Kidney (tissue), 14 donors: ENCODE measurements around the gene LRP1. TPM values are rescaled to one million over a fixed set of nuclear protein-coding genes. Genes with fewer than 3 reads are reported as not detected.
A peak's percentile ranks its signal among the peaks of the same experiment; 100 is the strongest.

Experiments
- DNase-seq, 5 donors: peaks; one replicate each; pipeline ENCODE4 v3.0.0-alpha.2; 2013 to 2020
- FAIRE-seq: peaks from 2 replicates; lab custom pipeline; 2012; peaks lifted over from hg19 to GRCh38; lab: Jason Lieb, UNC
- H3K27ac ChIP-seq, 2 donors: one replicate each; pipeline ENCODE4 v1.7.0; 2013; ENCODE audit warnings: low read depth in 2 of 2, low read length in 2 of 2, inconsistent platforms in 1 of 2
- H3K27me3 ChIP-seq: one replicate; pipeline ENCODE4 v1.7.1; 2013; ENCODE audit warnings: low read length, inconsistent platforms; ENCODE audit not compliant: control insufficient read depth, insufficient read depth
- H3K36me3 ChIP-seq, 3 donors: one replicate each; pipeline versions ENCODE4 v1.7.0 to v1.7.1; 2013; ENCODE audit warnings: low read length in 3 of 3, control low read depth in 1 of 3, inconsistent platforms in 1 of 3; ENCODE audit not compliant: insufficient read depth in 3 of 3, control insufficient read depth in 2 of 3
- H3K4me1 ChIP-seq, 3 donors: one replicate each; pipeline versions ENCODE4 v1.7.0 to v1.7.1; 2013; ENCODE audit warnings: low read length in 3 of 3, inconsistent platforms in 1 of 3, low read depth in 1 of 3; ENCODE audit not compliant: control insufficient read depth in 2 of 3, insufficient read depth in 2 of 3
- H3K4me3 ChIP-seq, 3 donors: one replicate each; pipeline versions ENCODE4 v1.7.0 to v1.8.1; 2013; ENCODE audit warnings: low read length in 3 of 3, control low read depth in 1 of 3, inconsistent platforms in 1 of 3
- H3K9ac ChIP-seq, 3 donors: one replicate each; pipeline versions ENCODE4 v1.7.0 to v1.7.1; 2013; ENCODE audit warnings: low read length in 3 of 3, control low read depth in 1 of 3, inconsistent platforms in 1 of 3
- H3K9me3 ChIP-seq, 3 donors: one replicate each; pipeline versions ENCODE4 v1.7.0 to v1.7.1; 2013; ENCODE audit warnings: low read length in 3 of 3, control low read depth in 1 of 3, inconsistent platforms in 1 of 3; ENCODE audit not compliant: control insufficient read depth in 2 of 3, insufficient read depth in 1 of 3
- intact Hi-C: fragments of 100-400 bp; cut with DNase I; formaldehyde crosslinking; loops from one replicate; pipeline ENCODE4 v1.11.1; 2022
- polyA plus RNA-seq: library from polyadenylated mRNA; stranded (reverse); fragments of 350-450 nt; fragmentation: Illumina TruSeq; extraction: RNeasy Lipid Tissue Mini Kit (QIAGEN cat#74804); gene quantifications from one replicate; pipeline ENCODE4 v1.2.3, GENCODE V29; 2014; ENCODE audit warnings: low read depth, low replicate concordance; ENCODE audit not compliant: insufficient read depth
- total RNA-seq: library from RNA; stranded (reverse); fragmentation: NEBNext Ultra II Directional; extraction: Animal tissue kit (Norgen Biotek cat#: 25700); gene quantifications from one replicate; pipeline ENCODE4 v1.2.1, GENCODE V29; 2021
- TF ChIP-seq, protein P1 (sequence below): IDR thresholded peaks from 3 replicates; pipeline ENCODE4 v1.5.1; 2012; ENCODE audit warnings: mild to moderate bottlenecking, moderate library complexity, borderline replicate concordance; ENCODE audit not compliant: insufficient read depth; ENCODE audit errors: extremely low read depth
- donor health status: control.
- donor health status: control.
- donor health status: control.
- donor health status: control.
- donor health status: control.
- donor health status: DM: yes; HTN: yes; CAD: no.
- donor health status: Normal renal cell carcinoma (clear cell type).

The LRP1 gene
- total and polyA plus RNA-seq, 2 donors from 2014 or later: 18.7 to 121 TPM

- H3K36me3 ChIP-seq: peaks cover 0 to 19% (median 2%) of the 10 kb centered on the region in 3 donors
- no peak for DNase-seq
- peak overlapping the region in 1 of 2 donors; percentile 41 for H3K27ac ChIP-seq
- TF ChIP-seq, protein P1, sequence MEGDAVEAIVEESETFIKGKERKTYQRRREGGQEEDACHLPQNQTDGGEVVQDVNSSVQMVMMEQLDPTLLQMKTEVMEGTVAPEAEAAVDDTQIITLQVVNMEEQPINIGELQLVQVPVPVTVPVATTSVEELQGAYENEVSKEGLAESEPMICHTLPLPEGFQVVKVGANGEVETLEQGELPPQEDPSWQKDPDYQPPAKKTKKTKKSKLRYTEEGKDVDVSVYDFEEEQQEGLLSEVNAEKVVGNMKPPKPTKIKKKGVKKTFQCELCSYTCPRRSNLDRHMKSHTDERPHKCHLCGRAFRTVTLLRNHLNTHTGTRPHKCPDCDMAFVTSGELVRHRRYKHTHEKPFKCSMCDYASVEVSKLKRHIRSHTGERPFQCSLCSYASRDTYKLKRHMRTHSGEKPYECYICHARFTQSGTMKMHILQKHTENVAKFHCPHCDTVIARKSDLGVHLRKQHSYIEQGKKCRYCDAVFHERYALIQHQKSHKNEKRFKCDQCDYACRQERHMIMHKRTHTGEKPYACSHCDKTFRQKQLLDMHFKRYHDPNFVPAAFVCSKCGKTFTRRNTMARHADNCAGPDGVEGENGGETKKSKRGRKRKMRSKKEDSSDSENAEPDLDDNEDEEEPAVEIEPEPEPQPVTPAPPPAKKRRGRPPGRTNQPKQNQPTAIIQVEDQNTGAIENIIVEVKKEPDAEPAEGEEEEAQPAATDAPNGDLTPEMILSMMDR: no peak
- peaks cover 0 to 18% (median 5%) of the 10 kb centered on the region in 3 donors for H3K4me1 ChIP-seq
- H3K27me3 ChIP-seq: no peaks in the 10 kb centered on the region
- intact Hi-C loops: no loop called here
- no peaks in the 10 kb centered on the region for H3K9me3 ChIP-seq
- H3K4me3 ChIP-seq: no peak overlapping the region
- H3K9ac ChIP-seq: no peak overlapping the region
- no peak for FAIRE-seq
Measured at GRCh38 chr12:57151741-57152630, 23.7 kb downstream of the LRP1 start.

DNA sequence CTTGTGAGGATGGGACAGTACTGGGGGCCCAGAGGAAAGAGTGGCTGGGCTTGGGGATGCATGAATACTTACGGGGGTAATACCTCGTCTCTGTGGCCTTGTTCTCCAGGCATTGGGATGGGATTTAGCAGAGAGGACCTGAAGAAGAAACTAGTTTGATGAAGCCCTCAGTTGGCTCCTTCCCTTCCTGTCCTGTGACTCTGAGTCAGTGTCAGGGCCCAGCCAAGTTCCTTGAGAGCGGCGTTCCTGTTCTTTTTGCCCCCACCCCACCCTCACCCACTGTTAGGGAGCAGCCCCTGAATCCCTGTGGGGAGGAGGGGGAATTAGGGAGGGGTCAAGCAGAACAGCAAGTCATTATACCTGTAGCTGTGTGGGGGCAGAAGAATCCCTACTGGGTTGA is 24.4 kb downstream of the LRP1 start:
- peak overlapping the region; percentile 43 to 59 for H3K27ac ChIP-seq
- FAIRE-seq (no peak), DNase-seq (no peak)
- H3K4me3 ChIP-seq: no peak overlapping the region
- H3K27me3 ChIP-seq: no peaks in the 10 kb centered on the region
- H3K9ac ChIP-seq: no peak overlapping the region
- no peaks in the 10 kb centered on the region for H3K9me3 ChIP-seq
- H3K4me1 ChIP-seq: peaks cover 0 to 15% (median 5%) of the 10 kb centered on the region in 3 donors
- peaks cover 0 to 19% (median 2%) of the 10 kb centered on the region in 3 donors for H3K36me3 ChIP-seq
- TF ChIP-seq, protein P1: no peak
- intact Hi-C loops: no loop called here

DNA sequence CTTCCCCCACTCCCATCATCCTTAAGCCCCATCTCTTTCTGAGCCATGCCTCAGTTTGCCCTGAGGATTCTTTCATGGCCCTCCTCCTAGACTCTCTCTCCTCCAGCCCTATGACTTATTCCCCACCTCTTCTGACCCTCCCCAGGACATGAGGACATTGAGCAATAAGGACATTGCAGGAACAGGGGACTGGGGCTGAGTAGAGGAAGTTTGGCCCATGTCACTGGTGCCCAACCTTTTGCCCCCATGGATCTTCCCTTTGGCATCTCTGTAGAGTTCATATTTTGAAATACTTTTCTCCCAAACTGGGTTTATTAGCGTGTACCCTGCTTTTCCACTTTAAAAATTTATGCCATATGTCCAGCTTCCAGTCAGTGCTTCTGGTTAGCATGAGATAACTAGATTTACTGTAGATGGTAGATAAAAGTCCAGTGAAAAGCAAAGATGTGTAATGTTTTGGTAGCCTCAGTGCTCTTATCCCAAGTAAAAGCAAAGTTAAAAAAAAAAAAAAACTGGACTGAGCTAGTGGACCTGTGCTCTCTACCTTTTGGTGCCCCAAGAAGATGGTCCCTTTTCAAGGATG is 25.2 kb downstream of the LRP1 start:
- intact Hi-C loops: no loop called here
- TF ChIP-seq, protein P1: no peak

More for the DNA sequence above, 25.2 kb downstream of the LRP1 start:
- Histone ChIP-seq H3K4me3 (no peak overlapping the region), H3K36me3 (peaks cover 0 to 23% (median 2%) of the 10 kb centered on the region in 3 donors), H3K27me3 (no peaks in the 10 kb centered on the region), H3K4me1 (peaks cover 0 to 12% (median 5%) of the 10 kb centered on the region in 3 donors), H3K27ac (peak overlapping the region in 1 of 2 donors; percentile 59), H3K9ac (no peak overlapping the region), H3K9me3 (no peaks in the 10 kb centered on the region)
- DNase-seq (no peak), FAIRE-seq (no peak)
